HG03060 (cell line): Measurements from ENCODE around the gene POMT1.

Experiments used
- ATAC-seq: cut with Tn5 transposase; IDR thresholded peaks from one replicate; pipeline ENCODE4 v1.9.1; 2021; ENCODE audit warnings: low read depth, moderate number of reproducible peaks; ENCODE audit not compliant: unreplicated experiment

The POMT1 gene

GRCh38 chr9:131476777-131477345, 25.9 kb upstream of the POMT1 start:
- ATAC-seq = no peak

- ATAC-seq = no peak
Observed at GRCh38 chr9:131477367-131477766, 25.4 kb upstream of the POMT1 start.

- no peak for ATAC-seq
Observed at GRCh38 chr9:131477816-131478419, 24.8 kb upstream of the POMT1 start.

GRCh38 chr9:131478421-131478868, 24.3 kb upstream of the POMT1 start:
- no peak for ATAC-seq

- no peak for ATAC-seq
Observed at GRCh38 chr9:131478911-131479310, 23.8 kb upstream of the POMT1 start.

- ATAC-seq = no peak
Observed at GRCh38 chr9:131480258-131480657, 22.5 kb upstream of the POMT1 start.

DNA sequence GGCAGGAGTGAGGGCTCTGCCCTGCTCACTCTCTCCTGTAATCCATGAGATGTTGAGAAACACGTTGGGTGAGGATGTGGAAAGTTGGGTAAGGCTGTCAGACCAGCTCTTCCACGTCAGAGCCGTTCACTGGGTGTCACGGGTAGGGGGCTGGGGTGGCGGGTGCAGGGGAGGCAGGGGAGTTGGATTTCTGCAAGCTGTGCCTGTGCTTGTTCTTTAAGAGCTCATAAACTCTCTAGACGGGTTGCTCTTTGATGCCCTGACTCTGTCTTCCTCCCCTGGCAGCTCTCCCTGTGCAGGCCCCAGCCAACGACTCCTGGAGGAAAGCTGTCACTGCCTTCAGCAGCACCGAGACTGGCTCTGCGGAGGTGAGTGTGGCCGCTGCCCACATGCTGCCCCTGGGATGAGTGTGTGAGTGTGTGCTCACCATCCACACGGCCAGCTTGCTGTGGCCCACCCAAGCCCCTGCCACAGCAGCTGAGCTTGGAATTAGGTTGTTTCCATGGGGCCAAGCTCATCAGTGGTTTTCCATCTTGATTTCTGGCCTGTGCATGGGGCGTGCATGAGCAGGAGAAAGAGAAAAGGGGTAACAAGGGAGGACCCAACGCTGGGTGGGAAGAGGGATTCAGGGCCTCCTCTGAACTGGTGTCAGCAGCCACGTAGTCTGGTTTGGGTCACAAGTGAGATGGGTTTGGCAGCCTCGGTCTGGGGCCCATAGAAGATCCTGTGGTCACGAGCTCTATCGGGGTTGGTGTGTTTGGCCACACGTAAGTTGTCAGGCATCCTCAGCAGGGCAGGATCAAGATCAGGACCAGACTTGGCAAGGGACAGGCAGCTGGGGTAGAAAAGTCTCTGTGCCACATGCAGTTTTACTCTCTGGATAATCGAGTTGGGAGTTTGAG, 21.0 kb upstream of the POMT1 start:
- no peak for ATAC-seq

- no peak for ATAC-seq
Observed at GRCh38 chr9:131482343-131483006, 20.2 kb upstream of the POMT1 start.

GRCh38 chr9:131483319-131484050, 19.2 kb upstream of the POMT1 start:
- no peak for ATAC-seq

- no peak for ATAC-seq
Observed at GRCh38 chr9:131484051-131484445, 18.7 kb upstream of the POMT1 start.

DNA sequence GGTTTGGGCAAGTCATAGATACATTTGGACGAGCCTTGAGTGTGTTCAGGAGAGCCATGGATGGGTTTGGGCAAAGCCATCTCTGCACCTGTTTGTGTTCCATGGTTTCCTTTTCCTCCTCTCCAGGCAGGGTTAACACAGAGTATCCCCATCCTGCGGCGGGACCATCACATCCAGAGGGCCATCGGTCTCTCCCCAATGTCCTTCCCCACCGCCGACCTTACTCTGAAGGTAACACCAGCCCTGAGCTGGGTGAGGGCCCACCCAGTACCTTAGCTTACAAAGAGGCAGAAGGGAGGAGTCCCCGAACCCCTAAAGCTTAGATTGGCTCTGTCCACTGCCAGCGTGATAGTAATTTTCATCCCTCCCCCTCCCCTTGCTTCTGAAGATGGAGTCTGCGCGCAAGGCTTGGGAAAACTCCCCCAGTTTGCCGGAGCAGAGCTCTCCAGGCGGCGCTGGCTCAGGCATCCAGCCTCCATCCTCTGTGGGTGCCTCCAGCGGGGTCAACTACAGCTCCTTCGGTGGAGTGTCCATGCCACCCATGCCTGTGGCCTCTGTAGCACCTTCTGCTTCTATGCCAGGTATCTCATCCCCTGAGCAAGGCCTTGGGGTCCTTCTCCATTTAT, 18.0 kb upstream of the POMT1 start:
- ATAC-seq = no peak

DNA sequence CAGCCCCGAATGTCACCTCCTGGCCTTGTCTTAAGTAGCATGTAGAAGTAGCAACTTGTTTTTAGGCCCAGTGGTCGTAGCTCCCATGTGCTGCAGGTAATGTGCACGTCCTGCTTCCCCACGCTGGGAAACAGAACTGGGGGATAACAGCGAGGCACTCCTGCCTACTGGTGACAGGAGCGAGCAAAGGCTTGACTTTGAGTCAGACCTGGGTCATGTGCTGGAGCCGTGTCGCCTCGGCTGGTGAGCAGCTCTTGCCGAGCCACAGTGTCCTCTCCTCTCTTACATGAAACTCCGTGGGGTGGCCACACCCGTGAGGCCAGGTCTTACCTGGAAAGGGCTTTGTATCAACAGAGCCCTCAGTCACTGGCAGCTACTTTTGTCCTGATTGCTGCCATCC, 17.5 kb upstream of the POMT1 start:
- no peak for ATAC-seq

DNA sequence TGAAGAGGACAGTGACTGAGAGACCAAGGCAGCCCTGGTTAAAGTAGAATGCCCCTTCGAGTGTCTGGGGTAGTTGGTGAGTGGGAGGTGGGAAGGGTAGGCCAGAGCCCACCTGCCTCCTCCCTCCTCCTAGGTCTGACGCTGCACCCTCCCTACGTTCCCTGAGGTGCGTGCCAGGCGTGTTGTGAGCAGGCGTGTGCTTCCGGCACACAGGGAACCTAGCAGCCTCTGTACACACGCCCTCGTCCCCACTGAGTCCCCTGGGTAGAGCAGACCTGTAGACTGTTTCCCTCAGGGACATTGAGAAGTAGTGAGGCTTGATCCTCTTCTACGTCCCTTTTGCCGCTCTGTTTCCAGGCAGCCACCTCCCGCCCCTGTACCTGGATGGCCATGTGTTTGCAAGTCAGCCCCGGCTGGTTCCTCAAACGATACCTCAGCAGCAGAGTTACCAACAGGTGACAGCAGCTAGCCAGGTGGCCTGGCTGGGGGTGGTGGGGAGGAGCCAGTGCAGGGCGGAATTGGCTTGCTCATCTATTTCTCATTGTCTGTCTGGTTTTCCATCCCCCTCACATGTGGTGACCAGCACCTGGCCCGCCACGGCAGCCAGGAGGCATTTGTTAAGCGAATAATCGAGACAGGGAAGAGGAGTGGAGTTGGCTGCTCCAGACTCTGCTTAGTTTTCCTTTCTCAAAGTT, 16.8 kb upstream of the POMT1 start:
- no peak for ATAC-seq

- no peak for ATAC-seq
Observed at GRCh38 chr9:131487001-131487400, 15.7 kb upstream of the POMT1 start.

GRCh38 chr9:131487621-131488031, 15.1 kb upstream of the POMT1 start:
- ATAC-seq = no peak

- ATAC-seq = no peak
Observed at GRCh38 chr9:131490514-131490913, 12.2 kb upstream of the POMT1 start.

- no peak for ATAC-seq
Observed at GRCh38 chr9:131491001-131491710, 11.6 kb upstream of the POMT1 start.

DNA sequence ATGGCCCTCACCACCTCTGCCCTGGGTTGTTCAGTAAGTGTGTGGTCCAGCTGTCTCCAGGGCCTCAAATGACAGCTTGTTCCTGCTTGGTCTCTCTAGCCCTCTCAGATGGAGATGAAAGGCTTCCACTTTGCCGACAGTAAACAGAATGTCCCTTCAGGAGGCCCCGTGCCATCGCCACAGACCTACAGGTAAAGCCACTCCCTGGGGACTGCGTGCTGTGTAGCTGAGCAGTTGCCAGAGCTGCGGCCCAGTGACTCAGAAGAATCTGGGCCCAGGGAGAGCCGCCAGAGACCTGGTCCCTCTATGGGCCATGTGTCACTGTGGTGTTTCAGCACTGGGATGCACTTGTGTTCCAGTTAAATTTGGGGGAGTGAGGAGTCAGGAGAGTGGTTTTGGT, 10.6 kb upstream of the POMT1 start:
- no peak for ATAC-seq
